Mesenteric fat pad (tissue), 1 donor: ENCODE results near the gene DYNC2H1. TPM values are rescaled to one million over a fixed set of nuclear protein-coding genes. Genes with fewer than 3 reads are reported as not detected.

ENCODE experiments used
- DNase-seq: peaks from one replicate; pipeline ENCODE4 v3.0.0-alpha.2; 2020; ENCODE audit warnings: low spot score
- total RNA-seq: library from RNA; stranded (reverse); fragmentation: NEBNext Ultra II Directional; extraction: Animal tissue kit (Norgen Biotek cat#: 25700); gene quantifications from one replicate; pipeline ENCODE4 v1.2.1, GENCODE V29; 2021
- donor health status: DM: yes; HTN: yes; CAD: no.

The DYNC2H1 gene
- total RNA-seq, 1 donor from 2014 or later: 16.6 TPM

GRCh38 chr11:103272876-103273275 lies 163.7 kb downstream of the DYNC2H1 start:
- DNase-seq: no peak

GRCh38 chr11:103274025-103274424 lies 164.8 kb downstream of the DYNC2H1 start:
- no peak for DNase-seq

- no peak for DNase-seq
Observed at GRCh38 chr11:103279821-103280220, 170.6 kb downstream of the DYNC2H1 start.

GRCh38 chr11:103281301-103281700 lies 172.1 kb downstream of the DYNC2H1 start:
- DNase-seq: no peak

- DNase-seq: no peak
Observed at GRCh38 chr11:103284260-103284659, 175.0 kb downstream of the DYNC2H1 start.

GRCh38 chr11:103294516-103294915 lies 185.3 kb downstream of the DYNC2H1 start:
- no peak for DNase-seq

- DNase-seq: no peak
Observed at GRCh38 chr11:103295704-103296103, 186.5 kb downstream of the DYNC2H1 start.

GRCh38 chr11:103297900-103298299 lies 188.7 kb downstream of the DYNC2H1 start:
- DNase-seq: no peak

GRCh38 chr11:103315248-103315647 lies 206.0 kb downstream of the DYNC2H1 start:
- no peak for DNase-seq

- no peak for DNase-seq
Observed at GRCh38 chr11:103317118-103317517, 207.9 kb downstream of the DYNC2H1 start.

- no peak for DNase-seq
Observed at GRCh38 chr11:103322821-103323220, 213.6 kb downstream of the DYNC2H1 start.

GRCh38 chr11:103325686-103326069 lies 216.5 kb downstream of the DYNC2H1 start:
- no peak for DNase-seq

GRCh38 chr11:103326070-103326794 lies 217.0 kb downstream of the DYNC2H1 start:
- no peak for DNase-seq

GRCh38 chr11:103327721-103328120 lies 218.5 kb downstream of the DYNC2H1 start:
- DNase-seq: no peak

- no peak for DNase-seq
Observed at GRCh38 chr11:103332409-103332808, 223.2 kb downstream of the DYNC2H1 start.

- DNase-seq: no peak
Observed at GRCh38 chr11:103338621-103339484, 229.6 kb downstream of the DYNC2H1 start.

GRCh38 chr11:103339485-103339857 lies 230.2 kb downstream of the DYNC2H1 start:
- DNase-seq: no peak

GRCh38 chr11:103340956-103341355 lies 231.7 kb downstream of the DYNC2H1 start:
- no peak for DNase-seq

- no peak for DNase-seq
Observed at GRCh38 chr11:103344886-103345285, 235.7 kb downstream of the DYNC2H1 start.

GRCh38 chr11:103349595-103349994 lies 240.4 kb downstream of the DYNC2H1 start:
- no peak for DNase-seq

- no peak for DNase-seq
Observed at GRCh38 chr11:103354656-103355055, 245.4 kb downstream of the DYNC2H1 start.

GRCh38 chr11:103358251-103358650 lies 249.0 kb downstream of the DYNC2H1 start:
- DNase-seq: no peak

GRCh38 chr11:103359216-103359615 lies 250.0 kb downstream of the DYNC2H1 start:
- DNase-seq: no peak
